Measurements from ENCODE around the gene SLC7A8.

DNA sequence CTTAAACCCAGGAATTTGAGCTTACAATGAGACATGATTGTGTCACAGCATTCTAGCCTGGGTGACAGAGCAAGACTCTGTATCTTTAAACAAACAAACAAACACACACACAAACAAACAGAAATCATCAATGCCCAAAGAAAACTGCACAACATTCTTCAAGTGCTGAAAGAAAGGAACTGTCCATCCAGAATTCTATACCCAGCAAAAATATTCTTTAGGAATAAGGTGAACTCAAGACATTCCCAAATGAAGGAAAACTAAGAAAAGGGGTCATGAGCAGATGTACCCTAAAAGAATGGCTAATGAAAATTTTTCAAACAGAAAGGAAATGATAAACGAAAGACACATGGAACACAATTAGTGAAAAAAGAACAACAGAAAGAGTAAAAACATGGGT, 32.0 kb upstream of the SLC7A8 start:
- TF ChIP-seq, protein P1, sequence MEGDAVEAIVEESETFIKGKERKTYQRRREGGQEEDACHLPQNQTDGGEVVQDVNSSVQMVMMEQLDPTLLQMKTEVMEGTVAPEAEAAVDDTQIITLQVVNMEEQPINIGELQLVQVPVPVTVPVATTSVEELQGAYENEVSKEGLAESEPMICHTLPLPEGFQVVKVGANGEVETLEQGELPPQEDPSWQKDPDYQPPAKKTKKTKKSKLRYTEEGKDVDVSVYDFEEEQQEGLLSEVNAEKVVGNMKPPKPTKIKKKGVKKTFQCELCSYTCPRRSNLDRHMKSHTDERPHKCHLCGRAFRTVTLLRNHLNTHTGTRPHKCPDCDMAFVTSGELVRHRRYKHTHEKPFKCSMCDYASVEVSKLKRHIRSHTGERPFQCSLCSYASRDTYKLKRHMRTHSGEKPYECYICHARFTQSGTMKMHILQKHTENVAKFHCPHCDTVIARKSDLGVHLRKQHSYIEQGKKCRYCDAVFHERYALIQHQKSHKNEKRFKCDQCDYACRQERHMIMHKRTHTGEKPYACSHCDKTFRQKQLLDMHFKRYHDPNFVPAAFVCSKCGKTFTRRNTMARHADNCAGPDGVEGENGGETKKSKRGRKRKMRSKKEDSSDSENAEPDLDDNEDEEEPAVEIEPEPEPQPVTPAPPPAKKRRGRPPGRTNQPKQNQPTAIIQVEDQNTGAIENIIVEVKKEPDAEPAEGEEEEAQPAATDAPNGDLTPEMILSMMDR (IDR thresholded peaks at IDR 0.05; ENCODE audit: low read depth, low read length, missing input control): no peak
- no peak for TF ChIP-seq TAF1 (conservative IDR thresholded peaks at IDR 0.05)
- TF ChIP-seq, protein P2, sequence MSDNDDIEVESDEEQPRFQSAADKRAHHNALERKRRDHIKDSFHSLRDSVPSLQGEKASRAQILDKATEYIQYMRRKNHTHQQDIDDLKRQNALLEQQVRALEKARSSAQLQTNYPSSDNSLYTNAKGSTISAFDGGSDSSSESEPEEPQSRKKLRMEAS (IDR thresholded peaks at IDR 0.05): no peak

Measured in liver (tissue), 3 donors.